Endometrial microvascular endothelial cells (primary cell): ENCODE measurements around the gene CSNK1G1. TPM values are rescaled to one million over a fixed set of nuclear protein-coding genes. Genes with fewer than 3 reads are reported as not detected.

Experiments used
- in situ Hi-C: cut with HindIII; loops from 2 replicates; pipeline ENCODE4 v1.10.0; 2017; ENCODE audit warnings: low sequenced_read_pairs, low pct_unique_long_range_greater_than_20kb; ENCODE audit errors: inconsistent ontology term
- total RNA-seq: library from RNA; depleted of rRNA; stranded (reverse); fragments of >200 nt; gene quantifications from one replicate; pipeline ENCODE4 v1.2.3, GENCODE V29; 2015; ENCODE audit errors: inconsistent ontology term

Gene CSNK1G1
- total RNA-seq, 1 donor from 2014 or later: 31.8 TPM

GRCh38 chr15:64148168-64148567 is 207.8 kb downstream of the CSNK1G1 start:
- in situ Hi-C loops: no loop called here

- in situ Hi-C loops: no loop called here
Observed at GRCh38 chr15:64146885-64147681, 208.9 kb downstream of the CSNK1G1 start.

GRCh38 chr15:64146520-64146884 is 209.5 kb downstream of the CSNK1G1 start:
- in situ Hi-C loops: no loop called here

- in situ Hi-C loops: no loop called here
Observed at GRCh38 chr15:64146041-64146440, 209.9 kb downstream of the CSNK1G1 start.

DNA sequence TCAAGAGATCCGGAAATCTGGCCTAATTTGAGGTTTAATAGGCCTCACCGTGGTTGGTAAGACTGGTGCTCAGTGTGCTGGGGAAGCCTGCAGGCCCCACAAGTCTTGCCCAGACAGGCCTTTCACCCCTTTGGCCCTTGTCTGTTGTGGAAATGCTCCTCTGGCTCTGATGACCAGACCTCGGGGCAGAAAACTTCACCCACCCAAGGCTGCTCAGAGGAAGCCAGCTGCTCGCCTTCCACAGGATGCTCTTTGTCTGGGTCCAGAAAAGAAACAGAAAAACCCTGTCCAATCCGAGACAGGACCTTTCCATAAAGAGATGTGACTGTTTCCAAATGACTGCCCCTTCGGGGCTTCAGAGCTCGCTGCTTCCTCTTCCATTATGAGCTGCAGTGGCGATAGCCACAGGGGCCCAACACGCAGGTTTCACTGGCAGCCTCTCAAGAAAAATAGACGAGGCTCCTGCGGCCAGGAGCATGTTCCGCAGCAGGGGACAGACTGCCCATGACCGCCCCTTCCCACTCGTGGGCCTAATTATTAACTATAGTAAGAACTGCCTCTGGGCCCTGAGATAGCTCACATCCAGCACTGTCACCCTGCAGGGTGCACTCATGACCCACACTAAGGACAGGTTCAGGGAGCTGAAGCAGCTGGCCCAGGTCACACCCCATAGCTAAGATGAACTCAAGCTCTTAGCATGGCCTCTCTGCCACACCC is 211.2 kb downstream of the CSNK1G1 start:
- in situ Hi-C loops: no loop called here

DNA sequence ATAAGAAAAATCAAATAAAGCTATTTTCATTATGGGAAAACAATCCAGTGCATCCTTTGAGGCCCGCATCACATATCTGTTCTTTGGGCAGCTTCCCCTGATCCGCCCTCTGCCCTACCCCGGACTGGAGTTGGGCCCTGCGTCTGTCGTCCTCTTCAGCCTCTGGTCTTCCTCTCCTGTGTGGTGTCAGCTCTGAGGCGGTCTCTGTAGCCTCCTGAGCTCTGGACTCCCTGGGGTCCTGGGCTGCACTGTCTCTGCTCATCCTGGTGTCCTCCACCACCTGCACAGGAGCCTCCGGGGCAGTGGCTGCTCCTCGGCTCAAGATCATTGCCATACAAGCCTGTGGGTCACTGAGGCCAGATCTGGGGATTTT is 211.8 kb downstream of the CSNK1G1 start:
- in situ Hi-C loops: no loop called here

DNA sequence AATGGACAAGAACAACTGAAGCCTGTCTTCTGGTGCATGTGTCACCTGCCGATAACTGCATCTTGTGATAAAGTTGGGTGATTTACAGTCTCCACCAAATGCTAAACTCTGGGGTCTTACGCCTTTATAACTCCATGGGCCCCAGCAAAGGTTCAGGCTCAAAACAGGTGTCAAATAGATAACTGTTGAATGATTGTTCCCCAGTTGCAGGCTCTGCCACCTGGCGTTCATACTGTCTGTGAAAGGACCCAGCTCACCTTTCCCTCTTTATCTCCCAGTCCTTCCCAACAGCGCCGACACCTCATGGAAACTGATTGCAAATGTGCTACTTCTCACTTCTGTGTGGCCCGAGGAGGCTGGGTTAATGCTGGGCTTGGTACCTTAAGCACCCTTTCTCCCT is 212.7 kb downstream of the CSNK1G1 start:
- in situ Hi-C loops: no loop called here

DNA sequence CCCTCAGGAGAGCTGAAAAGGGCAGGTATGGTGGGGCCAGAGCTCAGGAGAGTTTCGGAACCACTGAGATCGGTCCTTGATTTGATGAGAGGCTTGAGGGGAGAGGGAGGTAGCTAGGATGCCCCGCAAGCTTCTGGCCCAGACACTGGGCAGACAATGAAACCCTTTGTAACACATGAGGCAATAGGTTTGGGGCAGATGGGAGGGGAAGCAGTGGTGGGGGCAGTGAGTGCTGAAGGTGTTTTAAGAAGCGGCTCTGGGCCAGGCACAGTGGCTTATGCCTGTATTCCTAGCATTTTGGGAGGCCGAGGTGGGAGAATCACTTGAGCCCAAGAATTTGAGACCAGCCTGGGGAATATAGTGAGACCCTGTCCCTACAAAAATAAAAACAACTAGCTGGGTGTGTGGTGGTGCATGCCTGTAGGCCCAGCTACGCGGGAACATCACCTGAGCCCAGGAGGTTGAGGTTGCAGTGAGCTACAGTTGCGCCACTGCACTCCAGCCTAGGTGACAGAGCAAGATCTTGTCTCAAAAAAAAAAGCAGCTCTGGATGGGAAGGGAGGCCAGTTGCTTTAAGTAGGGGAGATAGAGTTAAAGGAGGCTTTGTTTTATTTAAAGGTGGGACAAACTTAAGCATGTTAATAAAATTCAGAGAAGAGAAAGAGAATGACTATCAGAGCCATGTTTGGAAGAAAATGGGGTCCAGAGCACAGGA is 214.0 kb downstream of the CSNK1G1 start:
- in situ Hi-C loops: no loop called here

DNA sequence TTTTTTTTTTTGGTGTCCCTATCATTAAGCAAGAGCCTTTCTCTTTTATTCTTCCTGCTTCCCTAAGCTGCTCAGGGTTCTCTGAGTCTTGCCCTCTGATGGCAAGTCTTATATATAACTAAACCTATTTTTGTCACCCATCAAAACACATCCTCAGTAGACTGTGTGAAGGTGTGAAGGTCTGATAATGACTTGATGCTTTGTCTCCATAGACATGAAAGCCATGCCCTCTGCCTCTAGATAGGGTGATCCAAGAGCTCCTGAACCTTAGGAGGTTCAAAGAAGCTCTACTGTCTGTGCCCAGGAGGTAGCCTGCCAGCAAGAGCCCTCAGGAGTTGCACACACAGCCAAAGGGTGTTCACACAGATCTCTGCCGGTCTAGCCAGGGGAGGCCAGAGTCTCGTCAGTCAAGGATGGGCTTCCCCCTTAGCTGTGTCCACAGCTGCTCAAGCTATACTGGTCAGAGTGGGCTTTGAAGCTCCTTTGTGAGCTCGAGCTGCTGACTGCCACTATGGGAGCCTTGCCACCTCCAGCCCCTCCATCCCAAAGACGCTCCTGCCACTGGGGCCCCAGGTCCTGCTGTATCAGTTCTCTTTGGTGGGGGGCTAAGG is 217.5 kb downstream of the CSNK1G1 start:
- in situ Hi-C loops: no loop called here

DNA sequence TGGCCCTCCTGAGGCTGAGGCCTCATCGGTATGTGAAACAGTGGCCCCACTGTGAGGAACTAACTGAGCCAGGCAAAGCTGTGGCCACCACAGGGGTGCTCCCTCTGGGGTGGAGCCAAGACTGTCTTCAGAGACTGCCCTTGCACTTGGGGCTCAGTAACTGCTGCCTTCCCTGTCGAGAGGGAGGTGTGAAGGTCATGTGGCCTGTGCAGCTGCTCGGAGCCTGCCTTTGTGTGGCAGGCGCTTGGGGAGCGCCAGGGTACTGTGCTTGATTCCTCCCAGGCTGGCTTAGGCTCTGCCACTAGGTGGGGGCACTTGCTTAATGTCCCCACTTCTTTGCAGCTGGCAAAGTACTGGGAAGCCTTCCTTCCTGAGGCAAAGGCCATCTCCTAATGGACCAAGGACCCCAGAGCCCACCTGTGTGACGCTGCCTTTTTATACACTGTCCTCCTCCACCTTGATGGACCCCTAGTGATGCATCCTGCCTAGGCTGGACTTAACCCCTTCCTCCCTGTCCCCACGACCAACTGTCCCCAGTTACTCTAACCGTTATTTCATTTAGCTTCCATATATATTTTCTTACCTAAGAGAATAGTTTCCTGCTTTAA is 218.6 kb downstream of the CSNK1G1 start:
- in situ Hi-C loops: no loop called here

DNA sequence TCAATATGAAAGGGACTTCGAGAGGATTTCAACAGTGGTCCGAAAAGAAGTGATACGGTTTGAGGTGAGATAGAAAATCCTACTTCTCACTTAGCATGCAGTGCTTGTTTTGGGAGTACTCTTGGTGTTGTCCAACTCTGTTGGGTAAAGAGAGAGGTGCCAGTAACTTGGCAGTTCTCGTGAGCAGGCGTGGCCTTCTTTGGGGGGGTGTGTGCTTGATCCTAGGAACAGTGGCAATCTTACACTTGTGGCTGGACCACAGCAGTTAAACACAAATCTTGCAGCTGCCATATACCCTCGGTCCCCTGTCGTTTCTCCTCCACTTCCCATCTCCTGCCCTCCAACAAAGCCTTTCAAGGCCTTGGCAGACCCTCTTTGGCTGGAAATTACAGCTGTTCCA is 219.6 kb downstream of the CSNK1G1 start:
- in situ Hi-C loops: no loop called here

GRCh38 chr15:64134345-64134829 is 221.6 kb downstream of the CSNK1G1 start:
- in situ Hi-C loops: no loop called here

DNA sequence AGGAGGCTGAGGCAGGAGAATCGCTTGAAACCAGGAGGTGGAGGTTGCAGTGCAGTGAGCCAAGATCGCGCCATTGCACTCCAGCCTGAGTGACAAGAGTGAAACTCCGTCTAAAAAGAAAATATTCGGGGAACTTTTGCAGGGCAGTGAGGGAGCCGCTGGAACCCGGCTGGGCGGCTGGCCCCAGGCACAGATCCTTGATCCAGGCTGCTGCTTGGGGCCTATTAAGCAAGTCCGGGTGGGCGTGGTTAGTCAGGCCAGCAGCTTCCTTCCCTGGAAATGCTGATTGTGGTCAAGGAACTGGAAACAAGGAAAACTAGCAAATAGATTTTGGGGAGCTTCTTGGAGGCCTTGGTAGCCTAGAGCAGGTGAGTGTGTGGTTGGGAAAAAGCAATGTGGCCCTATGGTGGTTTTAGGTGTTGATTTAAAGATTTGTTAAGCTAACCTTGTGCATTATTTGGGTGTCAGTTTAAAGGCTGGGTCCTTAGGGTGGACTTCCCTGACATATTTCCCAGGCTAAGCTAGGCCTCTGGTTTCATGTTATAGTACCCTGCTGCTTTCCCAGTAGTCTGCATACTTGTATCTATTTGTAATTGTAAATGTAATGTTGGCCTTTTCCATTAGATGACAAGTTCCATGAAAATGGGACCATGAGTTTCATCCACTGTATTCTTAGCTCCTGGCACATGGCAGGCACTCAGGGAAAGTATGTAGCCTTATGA is 222.2 kb downstream of the CSNK1G1 start:
- in situ Hi-C loops: no loop called here

DNA sequence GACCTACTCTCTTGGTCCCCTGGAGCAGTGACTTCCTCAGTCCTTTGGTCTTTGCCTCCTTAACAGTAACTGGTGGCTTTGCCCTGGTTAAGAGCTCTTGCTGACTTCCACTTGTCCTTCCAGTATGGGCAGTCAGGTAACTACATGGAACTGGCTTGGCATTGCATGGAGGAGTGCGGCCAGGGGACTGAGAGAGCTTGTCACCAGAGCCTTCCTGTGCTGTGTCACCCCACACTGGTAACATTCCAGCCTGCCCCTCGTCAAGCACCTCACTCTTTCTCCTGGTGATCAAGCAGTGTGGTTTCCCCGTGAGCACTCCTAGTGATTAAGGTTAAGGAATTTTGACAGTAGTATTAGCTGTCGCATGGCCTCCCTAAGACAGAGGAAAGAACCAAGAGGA is 223.8 kb downstream of the CSNK1G1 start:
- in situ Hi-C loops: no loop called here

DNA sequence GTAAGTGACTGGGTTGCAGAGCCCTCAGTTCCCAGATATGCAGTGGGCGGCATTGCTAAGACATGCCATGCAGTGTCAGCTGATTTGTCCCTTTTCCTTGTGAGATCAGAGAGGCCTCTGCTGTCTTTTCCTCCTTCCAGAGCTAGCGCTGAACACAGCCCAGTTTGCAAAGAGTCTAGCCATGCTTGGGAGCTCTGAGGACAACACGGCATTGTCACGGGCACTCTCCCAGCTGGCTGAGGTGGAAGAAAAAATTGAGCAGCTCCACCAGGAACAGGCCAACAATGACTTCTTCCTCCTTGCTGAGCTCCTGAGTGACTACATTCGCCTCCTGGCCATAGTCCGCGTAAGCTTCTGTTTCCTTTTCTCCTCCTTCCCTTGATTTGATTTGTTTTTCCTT is 224.4 kb downstream of the CSNK1G1 start:
- in situ Hi-C loops: no loop called here

DNA sequence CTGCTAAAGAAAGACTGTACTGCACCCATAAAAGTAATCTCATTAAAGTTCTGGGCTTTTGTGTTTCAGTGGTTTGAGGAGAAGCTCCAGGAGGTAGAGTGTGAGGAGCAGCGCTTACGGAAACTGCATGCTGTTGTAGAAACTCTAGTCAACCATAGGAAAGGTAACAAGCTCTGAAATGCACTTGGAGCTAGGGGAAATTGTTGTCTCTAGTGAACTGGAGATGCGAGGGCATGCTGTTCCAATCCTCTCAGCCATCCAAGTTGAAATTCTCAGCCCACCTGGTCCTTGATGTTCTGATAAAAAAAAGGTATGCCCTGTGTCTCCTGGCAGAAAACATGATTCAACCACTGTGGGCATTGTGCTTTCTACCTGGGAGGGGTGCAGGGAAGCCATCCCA is 225.8 kb downstream of the CSNK1G1 start:
- in situ Hi-C loops: no loop called here

DNA sequence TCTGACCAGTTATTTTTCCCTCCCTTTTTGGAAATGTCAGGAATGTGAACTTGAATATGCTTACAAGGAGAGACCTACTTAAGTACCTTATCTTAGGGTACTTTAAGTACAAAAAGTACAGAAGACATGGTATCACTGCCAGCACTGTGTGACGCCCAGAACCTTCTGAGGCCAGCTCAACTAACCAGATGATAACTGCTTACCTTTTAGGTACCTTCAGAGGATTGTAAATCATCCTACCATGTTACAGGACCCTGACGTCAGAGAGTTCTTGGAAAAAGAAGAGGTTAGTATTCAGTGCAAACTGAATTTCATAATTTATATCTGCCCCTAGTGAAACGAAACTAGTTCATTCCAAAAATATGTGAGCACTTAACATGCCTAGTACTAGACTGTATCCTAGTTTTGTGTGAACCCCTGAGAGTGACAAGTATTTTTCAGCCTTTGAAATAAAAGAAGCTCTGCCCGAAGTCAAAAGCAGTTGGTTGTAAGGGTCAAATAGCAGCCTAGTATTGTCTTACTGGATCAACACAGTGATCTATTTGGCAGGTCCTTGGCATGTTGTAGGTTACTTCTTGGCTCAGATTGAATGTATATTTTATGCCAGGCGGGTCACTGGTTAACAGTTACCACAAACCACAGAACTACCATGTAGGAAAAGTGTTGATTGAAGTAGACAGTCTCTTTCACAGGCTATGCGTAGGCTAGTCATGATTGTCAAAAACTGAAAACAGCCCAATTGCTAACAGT is 228.3 kb downstream of the CSNK1G1 start:
- in situ Hi-C loops: no loop called here

- in situ Hi-C loops: no loop called here
Observed at GRCh38 chr15:64125978-64126377, 230.0 kb downstream of the CSNK1G1 start.
